Renal pelvis (tissue), 4 donors: ENCODE results near the gene ACIN1. TPM values are rescaled to one million over a fixed set of nuclear protein-coding genes. Genes with fewer than 3 reads are reported as not detected.
"Not testable (repeated sequence)": the region's sequence is repeated elsewhere in the genome, so short reads cannot be mapped to it uniquely, and the experiment has no call there.

Source experiments
- DNase-seq: peaks from one replicate; pipeline ENCODE4 v3.0.0-alpha.2; 2013
- polyA plus RNA-seq, 3 donors: library from polyadenylated mRNA; unstranded; fragments of 120-200 nt; gene quantifications; one replicate each; pipeline ENCODE4 v1.2.1, GENCODE V29; 2013; ENCODE audit not compliant: insufficient read length in 3 of 3

ACIN1 gene
- polyA plus RNA-seq, 3 donors = 246 to 370 (median 335) TPM

- no peak for DNase-seq
These were observed 30.1 kb upstream of the ACIN1 start for GRCh38 chr14:23125011-23125410.

DNA sequence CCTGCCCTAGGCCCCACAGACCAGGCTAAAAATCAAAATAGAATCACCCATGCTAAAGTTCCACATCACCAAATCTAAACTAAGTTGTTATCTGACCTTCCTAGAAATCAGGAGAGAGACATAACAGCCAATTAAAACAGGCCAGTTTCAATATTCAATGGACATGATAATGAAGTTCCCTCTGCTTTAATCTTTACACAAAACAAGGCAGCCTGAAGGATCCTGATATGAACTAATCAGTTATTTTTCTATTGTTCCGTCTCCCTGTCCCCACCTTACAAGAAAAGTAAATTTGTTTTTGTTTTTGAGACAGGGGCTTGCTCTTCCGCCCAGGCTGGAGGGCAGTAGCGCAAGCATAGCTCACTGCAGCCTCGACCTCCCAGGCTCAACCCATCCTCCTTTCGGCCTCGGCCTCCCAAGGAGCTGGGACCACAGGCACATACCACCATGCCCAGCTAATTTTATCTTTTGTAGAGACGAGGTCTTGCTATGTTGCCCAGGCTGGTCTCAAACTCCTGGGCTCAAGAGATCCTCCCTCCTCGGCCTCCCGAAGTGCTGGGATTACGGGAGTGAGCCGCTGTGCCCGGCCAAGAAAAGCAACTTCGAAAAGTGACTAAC, 29.5 kb upstream of the ACIN1 start:
- no peak for DNase-seq

GRCh38 chr14:23123419-23123818, 28.5 kb upstream of the ACIN1 start:
- no peak for DNase-seq

GRCh38 chr14:23122086-23122485, 27.1 kb upstream of the ACIN1 start:
- no peak for DNase-seq

GRCh38 chr14:23121361-23121771, 26.4 kb upstream of the ACIN1 start:
- DNase-seq = peak; percentile 83

DNA sequence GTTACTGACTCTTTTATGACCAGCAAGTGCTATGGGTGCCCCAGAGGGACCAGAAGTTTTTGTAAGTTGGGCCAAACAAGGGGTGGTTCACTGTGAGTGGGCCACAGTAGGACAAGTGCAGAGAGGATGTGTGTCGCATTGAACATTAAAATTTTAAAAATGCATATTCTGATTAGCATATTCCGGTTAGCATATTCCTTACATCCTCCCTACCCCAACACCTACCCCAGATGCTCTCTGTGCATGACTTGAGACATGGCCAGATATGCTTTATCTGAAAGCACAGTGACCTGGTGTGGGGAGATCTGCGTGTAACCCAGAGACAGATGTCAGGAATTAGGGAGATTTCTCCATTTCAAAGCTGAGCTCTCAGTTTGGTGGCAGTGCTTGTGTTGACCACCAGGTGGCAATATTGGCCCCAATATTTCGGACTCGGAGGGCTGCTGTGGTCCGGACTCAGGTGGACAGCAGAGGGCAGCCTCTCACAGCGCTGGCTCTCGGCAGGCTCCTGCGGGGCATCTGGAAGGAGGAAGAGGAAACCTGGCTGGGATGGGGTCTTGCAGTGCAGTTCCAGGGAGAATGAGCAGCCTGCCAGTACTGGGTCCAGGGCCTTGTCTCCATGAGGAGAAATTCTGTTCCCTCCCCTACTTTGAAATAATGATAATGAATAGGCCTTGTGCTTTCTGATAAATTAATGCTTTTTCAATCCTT, 25.8 kb upstream of the ACIN1 start:
- DNase-seq = peak; percentile 88

GRCh38 chr14:23119363-23120327, 24.7 kb upstream of the ACIN1 start:
- DNase-seq = no peak

DNA sequence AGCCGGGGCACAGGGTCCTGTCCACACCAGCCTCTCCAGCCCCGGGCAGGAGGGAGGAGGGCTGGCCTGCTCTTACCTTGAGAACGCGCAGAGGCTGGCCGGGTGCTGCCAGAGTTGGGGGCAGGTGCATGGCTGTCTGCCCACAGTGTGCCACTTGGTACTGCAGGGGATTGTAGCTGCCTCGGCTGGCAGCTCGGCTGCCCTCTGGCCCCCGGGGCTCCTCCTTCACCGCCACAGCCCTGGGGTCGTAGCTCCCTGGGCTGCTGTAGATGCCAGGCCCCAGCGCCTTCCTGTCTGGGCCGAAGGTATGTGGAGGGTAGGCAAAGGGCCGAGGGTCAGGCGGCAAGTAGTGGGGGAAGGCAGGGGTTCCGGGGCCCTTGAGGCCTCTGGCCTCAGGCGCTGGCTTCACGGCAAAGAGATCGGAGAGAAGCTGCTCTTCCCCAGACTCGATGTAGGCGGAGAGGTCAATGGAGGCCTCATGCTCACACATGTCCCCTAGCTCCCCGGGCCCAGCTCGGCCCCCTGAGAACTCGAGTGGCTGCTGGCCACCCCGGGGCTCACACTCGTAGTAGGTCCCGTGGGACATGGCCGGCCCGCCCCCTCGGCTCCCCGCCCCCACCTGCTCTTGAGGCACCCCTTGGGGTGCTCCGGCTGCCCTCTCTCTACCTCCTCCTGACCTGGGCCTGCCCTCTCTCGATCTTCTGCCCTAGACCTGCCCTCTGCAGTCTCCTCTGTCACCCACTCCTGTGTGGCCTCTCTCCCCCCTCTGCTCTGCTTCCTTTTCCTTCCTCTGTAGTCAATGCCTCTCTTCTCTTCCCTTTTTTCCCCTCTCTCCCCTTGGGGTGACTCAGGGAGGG, 23.8 kb upstream of the ACIN1 start, which contains the start of gene CEBPE:
TSS of gene CEBPE (minus strand) at position 750 of the 857 bp plus-strand sequence. CDS start at position 586, 164 bp downstream.
- no peak for DNase-seq

GRCh38 chr14:23117371-23118020, 22.6 kb upstream of the ACIN1 start:
- DNase-seq = no peak

- no peak for DNase-seq
These were observed 21.0 kb upstream of the ACIN1 start for GRCh38 chr14:23115918-23116317.

- DNase-seq = no peak
These were observed 20.2 kb upstream of the ACIN1 start for GRCh38 chr14:23115039-23115731.

- no peak for DNase-seq
These were observed 19.7 kb upstream of the ACIN1 start for GRCh38 chr14:23114669-23115038.

- DNase-seq = no peak
These were observed 19.2 kb upstream of the ACIN1 start for GRCh38 chr14:23114120-23114458.

GRCh38 chr14:23113431-23114119, 18.6 kb upstream of the ACIN1 start:
- DNase-seq = peak; percentile 44

- no peak for DNase-seq
These were observed 17.6 kb upstream of the ACIN1 start for GRCh38 chr14:23112359-23113178.

GRCh38 chr14:23110579-23111365, 15.8 kb upstream of the ACIN1 start:
- no peak for DNase-seq

DNA sequence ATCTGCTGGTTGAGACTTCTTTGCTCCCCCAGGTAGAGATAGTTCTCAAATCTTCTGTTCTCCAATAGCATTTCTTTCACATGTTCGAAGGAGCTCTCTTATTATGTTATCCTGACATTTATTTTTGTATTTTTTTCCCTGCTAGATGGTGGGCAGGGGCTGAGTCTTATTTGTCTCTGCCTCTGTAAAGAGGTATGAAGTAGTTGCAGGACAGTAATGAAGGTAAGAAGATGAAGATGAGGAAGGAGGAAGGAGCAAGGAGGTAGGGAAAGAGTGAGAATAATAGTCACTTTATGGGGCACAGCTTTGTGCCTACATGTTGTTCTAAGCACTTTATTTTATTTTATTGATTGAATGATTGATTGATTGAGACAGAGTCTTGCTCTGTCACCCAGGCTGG, 14.8 kb upstream of the ACIN1 start:
- DNase-seq = no peak

- DNase-seq = not testable (repeated sequence)
These were observed 13.2 kb upstream of the ACIN1 start for GRCh38 chr14:23108169-23108568.
